GM18502 (cell line): Measurements from ENCODE around the gene DYNLT2.
"Not testable (repeated sequence)": the region's sequence is repeated elsewhere in the genome, so short reads cannot be mapped to it uniquely, and the experiment has no call there.

Experiments used
- ATAC-seq: cut with Tn5 transposase; IDR thresholded peaks from one replicate; pipeline ENCODE4 v1.9.1; 2021; ENCODE audit warnings: mild to moderate bottlenecking; ENCODE audit not compliant: unreplicated experiment, poor library complexity

Gene DYNLT2

DNA sequence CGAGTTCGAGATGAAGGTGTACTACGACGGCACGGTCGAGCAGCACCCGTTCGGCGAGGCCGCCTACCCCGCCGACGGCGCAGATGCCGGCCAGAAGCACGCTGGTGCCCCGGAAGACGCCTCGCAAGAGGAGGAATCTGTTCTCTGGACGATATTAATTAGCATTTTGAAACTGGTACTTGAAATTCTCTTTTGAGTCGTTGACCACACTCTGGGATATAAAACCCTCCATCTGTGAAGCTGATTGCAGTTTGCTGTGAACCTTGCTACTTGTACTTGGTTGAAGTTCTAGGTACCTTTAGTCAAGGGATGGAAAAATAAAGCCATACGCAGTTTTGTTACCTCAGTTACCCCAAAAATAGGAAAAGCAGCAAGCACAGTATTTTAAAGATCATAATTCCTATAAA is 48.5 kb downstream of the DYNLT2 start:
- peak; percentile 8 for ATAC-seq

DNA sequence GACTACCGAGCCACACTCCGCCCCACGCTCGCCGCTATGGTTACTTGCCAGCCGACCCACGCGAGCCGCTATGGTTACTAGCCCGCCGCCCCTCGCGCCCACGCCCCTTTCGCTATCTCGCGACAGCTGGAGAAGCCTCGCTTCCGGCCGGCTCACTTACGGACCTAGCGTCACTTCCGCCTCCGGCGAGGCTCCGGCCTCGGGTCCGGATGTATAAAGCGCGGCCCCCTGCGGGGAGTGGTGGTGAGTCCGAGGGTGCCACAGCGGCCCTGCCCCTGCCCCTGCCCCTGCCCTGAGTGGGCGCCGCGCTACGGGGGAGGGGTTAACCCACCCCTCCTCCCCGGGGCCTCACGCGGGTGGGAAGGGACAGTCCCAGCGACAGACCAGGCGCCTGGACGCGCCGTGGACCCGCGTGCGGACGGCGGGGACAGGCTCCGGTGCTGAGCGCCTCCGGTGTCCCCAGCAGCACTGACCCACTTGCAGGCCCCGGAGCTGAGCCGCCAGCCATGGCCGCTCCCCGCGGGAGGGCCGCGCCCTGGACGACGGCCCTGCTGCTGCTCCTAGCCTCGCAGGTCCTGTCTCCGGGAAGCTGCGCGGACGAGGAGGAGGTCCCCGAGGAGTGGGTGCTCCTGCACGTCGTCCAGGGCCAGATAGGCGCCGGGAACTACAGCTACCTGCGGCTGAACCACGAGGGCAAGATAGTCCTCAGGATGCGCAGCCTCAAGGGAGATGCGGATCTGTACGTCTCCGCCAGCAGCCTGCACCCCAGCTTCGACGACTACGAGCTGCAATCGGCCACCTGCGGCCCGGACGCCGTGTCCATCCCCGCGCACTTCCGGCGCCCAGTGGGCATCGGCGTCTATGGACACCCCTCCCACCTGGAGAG is 49.2 kb downstream of the DYNLT2 start, which contains the start of the genes C6orf120 and WDR27:
C6orf120 (plus strand) TSS at position 173 of the 886 bp plus-strand sequence; CDS start at position 507, 334 bp downstream.
WDR27 (minus strand) TSS at position 76 of the 886 bp plus-strand sequence. CDS start 13,024 bp downstream, outside the sequence.
- peak; percentile 93 for ATAC-seq

DNA sequence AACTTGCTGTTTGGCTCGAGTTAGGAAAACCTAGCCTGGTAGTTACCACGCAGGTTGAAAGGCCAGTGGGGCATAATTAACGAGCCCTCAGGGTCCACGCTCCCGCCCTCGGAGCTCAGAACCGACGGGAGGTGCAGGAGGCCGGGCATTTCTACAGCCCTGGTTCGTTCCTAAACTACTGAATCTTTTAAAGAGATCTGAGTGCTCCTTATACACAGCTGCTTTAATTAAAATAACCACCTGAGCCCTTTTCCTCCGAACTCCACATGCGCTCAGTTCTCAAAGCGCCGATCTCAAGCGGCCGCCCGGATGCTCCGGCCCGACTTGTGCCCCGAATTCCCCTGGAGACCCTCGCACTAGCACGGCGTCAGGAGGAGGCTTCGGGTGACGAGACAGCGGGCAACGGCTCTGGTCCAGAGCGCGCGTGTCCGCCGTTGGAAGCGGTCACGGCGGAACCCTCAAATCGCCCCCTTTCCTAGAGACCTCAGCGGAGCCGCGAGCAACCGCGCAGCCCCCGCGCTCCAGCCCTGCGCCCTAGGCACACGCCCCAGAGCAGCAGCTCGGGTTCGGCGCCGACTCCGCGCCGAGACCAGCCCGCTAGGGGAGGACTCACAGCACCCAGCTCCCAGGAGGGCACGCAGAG is 49.9 kb downstream of the DYNLT2 start:
- peak; percentile 6 for ATAC-seq

DNA sequence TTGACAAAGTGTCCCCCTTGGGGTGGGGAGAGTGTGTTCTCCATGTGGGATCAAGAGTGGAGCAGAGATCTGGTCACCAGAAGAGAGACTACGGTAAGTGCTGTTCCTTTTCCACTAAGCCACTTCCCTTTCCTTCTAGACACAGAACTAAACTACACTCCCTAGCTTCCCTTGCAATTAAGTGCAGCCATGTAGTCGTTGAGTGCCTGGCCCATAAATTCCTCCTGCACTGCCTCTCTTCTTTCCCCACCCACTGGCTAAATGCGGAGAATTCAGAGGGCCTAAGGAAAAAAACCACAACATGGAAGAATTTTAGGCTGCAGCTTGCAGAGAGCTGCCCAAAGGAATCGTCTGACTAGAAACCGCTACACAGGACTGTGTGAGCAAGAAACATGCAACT is 51.1 kb downstream of the DYNLT2 start:
- ATAC-seq = no peak

DNA sequence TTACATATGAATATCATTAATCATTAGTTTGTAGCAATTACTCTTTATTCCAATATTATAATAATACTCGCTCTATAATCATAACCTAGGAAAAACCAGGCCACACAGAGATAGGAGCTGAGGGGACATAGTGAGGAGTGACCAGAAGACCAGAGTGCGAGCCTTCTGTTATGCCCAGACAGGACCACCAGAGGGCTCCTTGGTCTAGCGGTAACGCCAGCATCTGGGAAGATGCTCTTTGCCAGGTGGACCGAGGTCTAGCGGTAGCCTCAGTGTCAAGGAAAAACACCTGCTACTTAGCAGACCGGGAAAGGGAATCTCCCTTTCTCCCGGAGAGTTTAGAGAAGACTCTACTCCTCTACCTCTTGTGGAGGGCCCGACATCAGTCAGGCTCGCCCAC is 54.3 kb downstream of the DYNLT2 start:
- not testable (repeated sequence) for ATAC-seq

DNA sequence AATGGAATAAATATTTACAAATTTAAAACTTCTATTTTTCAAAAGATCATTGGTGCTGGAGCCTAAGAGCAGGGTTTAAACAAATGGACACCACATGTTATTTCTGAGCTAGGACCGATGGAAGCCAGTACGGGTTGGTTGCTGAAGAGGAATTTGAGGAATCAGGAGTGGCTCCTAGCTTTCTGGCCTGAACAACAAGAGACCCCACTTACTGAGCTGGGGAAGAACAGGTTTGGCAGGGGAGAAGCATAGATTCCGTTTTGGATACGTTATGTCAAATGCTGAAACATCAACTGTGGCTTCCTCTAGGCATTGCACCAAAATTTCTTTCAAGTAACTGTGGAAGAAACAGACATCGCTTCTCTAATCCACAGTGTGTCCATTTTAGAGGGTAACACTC is 56.2 kb downstream of the DYNLT2 start:
- no peak for ATAC-seq

DNA sequence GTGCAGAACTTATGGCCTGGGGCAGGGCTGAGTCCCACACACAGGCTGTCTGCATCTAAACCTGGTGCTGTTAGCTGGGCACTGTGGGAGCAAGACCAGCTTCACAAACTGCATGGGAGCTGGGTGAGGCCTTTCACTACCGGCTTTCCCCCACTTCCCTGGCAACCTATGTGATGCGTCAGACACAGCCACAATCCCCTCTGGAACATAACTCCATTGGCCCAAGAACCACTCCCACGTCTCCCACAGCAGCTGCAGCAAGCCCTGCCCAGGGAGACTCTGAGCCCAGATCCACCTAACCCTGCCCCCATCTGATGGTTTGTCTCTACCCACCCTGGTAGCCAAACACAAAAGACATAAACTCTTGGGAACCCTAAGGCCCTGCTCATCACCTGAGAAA is 58.9 kb downstream of the DYNLT2 start:
- no peak for ATAC-seq

DNA sequence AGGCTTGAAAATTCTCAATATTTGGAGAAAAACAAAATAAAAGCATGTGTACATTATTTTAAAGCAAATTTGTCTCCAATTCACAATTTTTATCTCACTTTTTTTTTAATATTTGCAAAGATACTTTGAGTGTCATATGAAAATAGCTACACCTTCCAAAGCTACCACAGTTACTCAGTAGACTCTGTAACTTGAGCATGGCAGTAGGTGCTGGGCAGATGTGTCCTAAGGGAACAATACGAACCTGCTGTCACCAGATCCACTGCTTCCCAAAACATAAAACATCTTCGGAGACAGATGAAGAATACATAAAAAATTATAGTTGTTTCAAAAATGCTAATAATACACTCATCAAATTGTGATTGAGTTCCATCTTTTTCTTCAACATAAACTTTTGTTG is 60.1 kb downstream of the DYNLT2 start:
- ATAC-seq = no peak
